ENCODE measurements around the gene MOB2.
"Not testable (repeated sequence)": the region's sequence is repeated elsewhere in the genome, so short reads cannot be mapped to it uniquely, and the experiment has no call there.

Gene MOB2

DNA sequence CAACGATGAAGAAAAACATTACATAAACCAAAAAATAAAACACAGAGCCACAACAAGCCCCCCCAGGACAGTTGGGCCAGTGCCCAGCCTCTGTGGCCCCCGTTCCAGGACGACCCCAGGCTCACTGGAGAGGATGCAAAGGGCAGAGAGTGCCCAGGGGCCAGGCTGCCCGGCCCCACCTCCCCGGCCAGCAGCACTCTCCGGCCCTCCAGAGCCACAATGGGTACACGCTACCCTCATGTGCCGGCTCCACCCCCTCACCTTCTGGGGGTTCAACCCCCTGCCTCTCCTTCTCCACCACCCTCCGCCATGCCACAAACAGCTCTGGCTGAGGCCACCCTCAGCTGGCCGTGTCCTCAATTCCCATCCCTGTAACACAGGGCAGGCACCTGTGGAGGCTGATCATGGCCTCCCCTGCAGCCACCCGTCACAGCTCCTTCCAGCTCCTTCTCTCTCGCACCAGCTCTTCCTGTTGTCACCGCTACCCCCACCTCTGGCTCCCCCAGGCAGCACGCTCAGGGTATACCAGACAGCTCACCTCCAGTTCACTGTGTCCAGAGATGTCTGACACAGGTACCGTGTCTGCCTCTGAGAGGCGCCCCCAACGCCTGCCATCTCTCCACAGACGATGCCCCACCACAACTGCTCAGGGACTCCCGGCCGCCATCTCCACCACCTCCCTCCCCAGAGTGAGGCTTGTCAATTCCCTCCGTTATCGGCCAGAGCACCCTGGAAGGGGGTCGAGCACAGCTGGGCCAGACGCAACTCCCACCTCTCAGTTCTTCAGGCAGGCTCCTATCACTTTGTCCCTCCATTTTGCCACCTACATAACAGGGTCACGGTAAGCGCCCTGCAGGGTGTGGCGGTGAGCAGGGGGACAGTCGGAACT, 30.8 kb upstream of the MOB2 start:
- no peak for DNase-seq

DNA sequence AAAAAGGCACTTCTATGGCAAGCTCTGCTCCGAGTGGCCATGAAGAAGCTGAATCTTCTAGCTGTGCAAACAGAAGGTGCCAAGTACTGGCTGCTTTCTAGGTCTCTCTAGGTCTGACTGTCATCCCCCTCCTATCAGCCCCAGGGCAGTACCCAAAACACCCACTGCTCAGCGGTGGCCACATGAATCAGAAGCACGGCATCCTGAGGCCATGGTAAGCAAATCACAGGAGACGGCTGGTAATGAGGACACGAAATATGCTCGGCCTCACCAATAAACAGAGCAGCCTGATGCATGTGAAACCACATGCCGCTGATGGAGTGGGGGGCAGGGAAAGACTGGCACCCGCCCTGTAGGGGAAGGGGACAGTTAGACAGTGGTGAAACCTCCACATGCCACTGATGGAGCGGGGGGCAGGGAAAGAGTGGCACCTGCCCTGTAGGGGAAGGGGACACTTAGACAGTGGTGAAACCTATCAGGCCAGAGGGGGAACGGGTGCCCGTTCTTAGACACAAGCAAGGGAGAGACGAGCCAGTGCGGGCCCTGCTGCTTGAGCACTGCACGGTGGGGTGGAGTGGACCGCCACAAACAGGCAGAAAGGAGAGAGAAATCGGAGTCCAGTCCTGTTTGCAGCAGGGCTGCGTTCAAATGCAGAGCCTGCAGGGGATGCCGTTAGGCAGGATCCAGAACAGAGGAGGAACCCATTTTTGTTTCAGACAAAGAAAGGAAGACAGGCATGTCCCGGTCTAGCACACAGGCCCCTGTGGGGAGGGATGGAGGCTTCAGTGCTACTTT, 29.9 kb upstream of the MOB2 start:
- DNase-seq, result no peak

DNA sequence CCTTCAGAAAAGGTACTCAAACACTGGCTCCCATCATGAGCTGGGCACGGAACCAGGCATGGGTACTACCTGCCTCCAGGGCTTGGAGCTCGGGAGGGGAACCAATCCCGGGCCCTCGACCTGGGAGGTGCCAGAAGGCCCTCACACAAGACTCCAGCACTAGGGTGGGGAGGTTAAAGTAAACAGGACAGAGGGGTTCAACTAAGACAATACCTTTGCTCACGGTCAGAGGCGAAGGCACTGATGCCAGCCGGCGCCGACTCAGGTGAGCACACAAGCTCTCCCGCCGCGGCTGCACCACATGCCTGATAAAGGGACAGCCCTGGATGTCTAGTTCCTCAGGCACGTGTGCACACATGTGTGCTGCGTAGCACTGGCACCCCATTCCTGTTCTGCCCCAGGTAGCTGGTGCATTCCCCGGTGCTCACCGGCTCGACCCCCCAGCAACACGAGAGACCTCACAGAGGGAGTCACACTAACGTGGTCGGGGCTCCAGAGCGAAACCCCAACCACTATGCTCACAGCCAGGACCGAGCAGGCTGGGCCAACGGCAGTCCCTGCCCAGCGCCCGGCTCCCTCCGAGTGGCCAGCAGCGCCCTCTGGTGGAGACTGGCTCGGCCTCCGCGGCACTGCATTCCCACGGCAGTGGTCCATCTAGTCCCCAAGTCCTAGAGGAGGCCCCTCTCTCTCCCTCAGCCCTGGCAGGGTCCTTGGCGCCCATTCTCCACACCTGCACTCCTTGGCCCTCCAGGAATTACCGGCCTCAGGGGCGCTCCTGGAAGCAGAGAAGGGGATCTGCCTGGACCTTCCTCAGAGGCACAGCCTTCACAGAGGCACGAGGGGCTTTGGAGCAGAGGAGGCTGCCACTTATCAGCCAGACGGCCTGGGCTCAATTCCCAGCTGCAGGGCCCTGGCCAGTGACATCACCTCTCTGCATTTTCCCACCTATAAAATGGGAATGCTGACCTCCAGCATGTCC, 28.8 kb upstream of the MOB2 start:
- DNase-seq, result peak; percentile 67

DNA sequence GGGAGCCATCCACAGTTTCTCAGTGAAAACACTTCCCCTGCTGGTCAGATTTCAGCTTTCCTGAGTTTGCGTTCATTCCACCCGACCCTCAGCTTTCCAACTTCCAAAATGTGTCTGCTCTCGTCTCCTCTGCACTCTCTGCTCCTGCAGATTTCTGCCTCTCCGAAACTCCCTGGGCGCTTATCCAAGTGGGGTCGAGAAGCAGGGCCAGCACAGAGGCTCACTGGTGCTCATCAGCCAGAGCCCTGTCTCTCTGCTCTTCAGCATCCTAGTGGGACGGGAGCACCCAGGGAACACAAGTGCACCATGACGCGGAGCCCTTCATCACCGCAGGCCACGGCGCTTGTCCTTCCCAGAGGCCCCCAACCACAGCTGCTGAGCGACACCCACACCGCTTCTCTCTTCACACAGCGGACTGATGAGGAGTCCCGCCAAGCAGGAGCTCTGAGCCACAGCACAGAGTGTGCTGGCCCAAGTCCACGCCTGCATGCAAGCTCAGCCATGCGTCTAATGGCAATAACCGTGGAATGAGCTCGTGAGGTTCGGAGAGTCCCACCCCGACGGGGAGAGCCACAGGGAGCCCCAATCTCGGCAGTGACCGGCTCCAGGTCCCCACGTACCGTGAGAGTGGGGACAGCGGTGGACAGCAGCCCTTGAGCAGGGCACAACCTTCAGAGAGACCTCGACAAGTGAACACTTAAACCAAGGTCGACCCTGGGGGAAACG, 27.9 kb upstream of the MOB2 start:
- DNase-seq, result no peak

- no peak for DNase-seq
Measured at GRCh38 chr11:1513326-1514296, 27.0 kb upstream of the MOB2 start.

GRCh38 chr11:1512531-1513258, 26.1 kb upstream of the MOB2 start:
- peak; percentile 5 for DNase-seq

DNA sequence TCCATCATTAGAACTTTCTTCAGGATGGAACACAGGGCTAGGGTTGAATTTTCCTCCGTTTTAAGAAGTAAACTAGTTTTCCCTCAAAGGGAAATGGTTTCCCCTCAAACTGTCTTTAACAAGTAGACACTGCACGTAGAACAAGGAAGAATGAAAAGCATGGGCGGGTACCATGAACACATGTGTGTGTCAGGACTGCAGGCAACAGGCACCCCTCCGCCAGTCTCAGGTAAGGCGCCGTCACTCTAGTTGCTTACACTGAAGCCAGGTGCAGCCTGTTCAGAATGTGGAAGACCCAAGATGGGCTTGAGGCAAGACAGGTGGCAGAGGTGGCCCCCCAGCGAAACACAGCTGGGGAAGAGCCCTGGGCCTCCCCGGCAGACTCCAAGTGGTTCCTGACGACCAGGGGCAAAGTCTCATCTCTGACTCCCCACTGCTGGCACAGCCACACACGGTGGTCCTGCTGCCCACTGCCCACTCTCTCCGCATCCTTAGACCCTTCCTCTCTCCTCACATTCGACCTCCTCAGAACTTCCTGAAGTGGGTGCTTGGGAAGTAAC, 25.4 kb upstream of the MOB2 start:
- DNase-seq, result no peak

GRCh38 chr11:1510928-1511327, 24.3 kb upstream of the MOB2 start:
- no peak for DNase-seq

DNA sequence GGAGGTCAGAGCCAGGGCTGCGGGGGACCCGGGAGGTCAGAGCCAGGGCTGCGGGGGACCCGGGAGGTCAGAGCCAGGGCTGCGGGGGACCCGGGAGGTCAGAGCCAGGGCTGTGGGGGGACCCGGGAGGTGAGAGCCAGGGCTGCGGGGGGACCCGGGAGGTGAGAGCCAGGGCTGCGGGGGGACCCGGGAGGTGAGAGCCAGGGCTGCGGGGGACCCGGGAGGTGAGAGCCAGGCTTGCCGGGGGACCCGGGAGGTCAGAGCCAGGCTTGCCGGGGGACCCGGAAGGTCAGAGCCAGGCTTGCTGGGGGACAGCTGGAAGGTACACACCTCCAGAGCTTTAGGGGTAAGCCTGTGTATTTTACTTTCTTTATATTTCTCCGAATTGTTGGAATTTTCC, 23.8 kb upstream of the MOB2 start:
- DNase-seq, result not testable (repeated sequence)

DNA sequence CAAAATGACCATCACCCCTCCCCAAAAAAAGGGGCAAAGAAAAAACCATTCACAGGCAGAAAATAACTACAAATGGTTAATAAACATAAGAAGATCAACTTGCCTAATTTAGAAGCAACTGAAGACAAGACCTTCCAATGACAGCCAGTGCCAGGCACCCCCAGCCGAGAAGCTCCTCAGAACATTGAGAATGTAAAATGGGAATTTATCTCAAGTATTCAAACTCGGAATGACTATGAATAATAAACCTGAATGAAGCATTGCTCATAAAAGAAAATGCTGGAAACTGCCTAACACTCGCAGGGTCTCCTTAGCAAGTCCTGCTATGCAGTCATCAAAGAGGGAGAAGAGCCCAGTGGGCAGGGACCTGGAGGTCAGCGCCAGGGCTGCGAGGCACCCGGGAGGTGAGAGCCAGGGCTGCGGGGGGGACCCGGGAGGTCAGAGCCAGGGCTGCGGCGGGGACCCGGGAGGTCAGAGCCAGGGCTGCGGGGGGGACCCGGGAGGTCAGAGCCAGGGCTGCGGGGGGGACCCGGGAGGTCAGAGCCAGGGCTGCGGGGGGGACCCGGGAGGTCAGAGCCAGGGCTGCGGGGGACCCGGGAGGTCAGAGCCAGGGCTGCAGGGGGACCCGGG, 23.2 kb upstream of the MOB2 start:
- DNase-seq, result no peak

DNA sequence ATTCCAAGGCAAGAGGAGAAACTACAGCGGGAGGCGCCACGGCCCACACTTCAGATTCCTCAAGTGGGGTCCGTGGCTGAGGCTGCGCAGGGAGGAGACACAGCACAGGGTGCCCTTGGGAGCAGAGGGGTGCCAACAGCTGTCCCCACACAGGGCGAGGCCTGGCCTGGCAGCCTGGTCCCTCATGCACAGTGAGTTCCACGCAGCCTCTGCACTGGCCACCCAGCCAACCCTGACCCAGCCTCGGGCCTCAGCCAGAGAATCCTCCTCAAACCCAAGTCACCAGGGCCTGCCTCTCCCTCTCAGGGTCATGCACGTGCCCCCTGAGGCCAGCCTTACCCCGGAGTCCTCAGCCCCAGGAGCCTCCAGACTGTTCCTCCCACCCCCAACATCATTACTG, 22.4 kb upstream of the MOB2 start:
- no peak for DNase-seq

DNA sequence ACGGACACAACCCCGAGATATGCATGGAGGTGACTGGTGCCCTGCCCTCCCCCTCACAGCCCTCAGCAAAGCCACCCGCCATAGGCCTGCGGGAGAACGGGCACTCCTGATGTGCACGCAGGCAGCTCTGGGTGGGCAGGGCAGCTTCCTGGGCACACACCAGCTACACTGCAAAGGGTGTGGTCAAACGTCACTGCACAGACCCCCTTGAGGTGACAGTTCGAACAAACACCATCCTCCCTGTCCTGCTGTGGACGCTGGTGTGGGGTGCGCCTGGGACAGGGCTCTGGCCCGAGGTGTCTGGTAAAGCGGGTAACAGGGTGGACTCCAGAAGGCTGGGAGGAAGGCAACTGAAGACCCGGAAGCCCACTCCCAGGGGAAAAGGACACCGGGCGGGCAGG, 21.9 kb upstream of the MOB2 start:
- DNase-seq, result no peak

GRCh38 chr11:1507381-1508140, 21.0 kb upstream of the MOB2 start:
- DNase-seq, result no peak

DNA sequence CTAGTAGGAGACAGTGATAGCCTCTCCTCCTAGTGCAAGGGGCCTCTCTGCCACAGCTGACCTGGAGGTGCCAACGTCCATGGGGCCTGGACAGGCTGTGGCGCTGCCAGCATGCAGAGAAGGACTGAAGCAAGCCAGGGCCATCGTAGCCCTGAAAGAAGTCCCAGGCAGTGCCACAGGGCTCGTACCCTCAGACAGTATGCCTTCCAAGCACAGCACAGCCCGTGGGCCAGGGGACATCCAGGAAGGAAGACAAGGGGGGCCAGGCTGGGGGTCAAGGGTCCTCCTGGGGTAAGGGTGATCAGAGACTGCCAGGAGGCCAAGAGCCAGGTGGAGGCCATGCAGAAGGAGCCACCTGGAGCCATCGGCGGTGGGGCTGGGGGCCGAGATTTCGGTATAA, 20.4 kb upstream of the MOB2 start:
- no peak for DNase-seq

DNA sequence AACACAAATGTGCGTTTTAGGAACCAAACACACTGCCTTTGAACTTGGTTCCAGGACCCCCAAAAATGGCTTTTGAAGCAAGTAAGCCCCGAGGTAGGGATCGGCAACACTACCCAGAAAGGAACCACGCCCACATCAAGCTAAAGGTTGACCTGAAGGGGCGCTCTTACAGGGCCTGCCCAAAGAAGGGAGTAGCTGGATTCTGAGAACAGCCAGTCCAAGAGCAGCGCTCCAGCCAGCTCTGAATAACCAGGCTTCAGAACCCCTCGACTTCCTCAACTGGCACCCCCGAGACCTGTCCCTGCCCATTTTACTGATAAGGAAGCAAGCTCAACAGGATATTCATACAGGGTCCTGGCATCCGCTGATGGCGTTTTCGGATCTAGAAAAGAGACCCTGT, 18.9 kb upstream of the MOB2 start:
- no peak for DNase-seq

DNA sequence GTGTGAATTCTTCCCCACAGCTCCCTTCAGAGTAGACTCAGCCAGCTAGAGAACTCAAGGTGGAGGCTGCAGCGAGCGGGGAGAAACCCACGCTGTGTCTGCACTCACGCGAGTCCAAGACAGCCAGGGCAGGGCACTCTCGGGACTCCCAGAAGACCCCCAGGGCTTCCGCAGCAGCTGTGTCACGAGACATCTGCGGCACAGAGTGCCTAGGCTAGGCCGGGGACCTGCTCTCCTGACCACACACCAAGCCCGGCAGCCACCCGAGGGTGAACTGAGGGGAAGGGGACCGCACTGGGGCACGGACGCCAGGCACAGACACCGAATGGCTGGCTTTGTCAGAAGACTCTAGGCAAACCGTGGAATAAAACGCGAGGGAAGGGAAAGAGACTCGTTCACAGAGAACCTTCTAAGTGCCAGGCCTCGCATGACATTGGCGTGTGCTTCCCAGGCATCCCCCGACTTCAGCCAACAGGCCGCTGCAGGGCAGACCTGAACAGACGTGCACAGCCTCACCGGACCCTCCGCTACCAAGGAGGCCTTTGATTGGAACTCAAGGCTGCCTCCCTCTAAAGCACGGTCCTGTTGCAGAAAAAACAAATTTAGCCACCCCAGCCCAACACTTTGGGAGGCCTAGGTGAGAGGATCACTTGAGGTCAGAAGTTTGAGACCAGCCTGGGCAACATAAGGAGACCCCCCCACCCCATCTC, 18.2 kb upstream of the MOB2 start:
- DNase-seq, result no peak

DNA sequence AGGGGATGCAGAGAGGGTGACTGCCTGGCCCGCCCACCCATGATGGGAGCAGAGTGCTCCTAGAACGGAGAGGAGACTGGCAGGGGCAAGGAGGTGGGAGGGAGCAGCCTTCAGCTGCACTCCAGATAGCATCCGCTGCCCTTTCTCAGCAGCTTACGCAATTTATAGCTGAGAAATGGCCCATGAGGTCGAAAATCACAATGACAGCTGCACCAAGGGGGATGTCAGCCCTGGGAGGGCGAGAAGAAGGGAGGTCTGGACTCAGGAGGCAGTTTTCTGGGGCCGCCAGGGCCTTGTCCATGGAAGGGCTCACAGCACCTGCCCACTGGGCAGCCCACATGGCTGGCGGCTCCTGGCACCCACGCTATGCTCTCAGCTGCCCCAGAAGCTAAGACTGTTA, 17.6 kb upstream of the MOB2 start:
- DNase-seq, result no peak

- DNase-seq, result no peak
Measured at GRCh38 chr11:1503708-1504104, 17.1 kb upstream of the MOB2 start.

Data from CD4-positive, alpha-beta T cell treated with Interleukin-17A for 1 hour (primary cell).